ENCODE data around the gene HSPA1B.

HSPA1B gene

GRCh38 chr6:31827286-31828079 is at the start of gene HSPA1B:
HSPA1B (plus strand) TSS chr6:31827738; CDS start chr6:31827951, 213 bp downstream.
- TF ChIP-seq CTCF (IDR thresholded peaks at IDR 0.05; ENCODE audit: low read depth, low read length), result no peak
- DNase-seq (ENCODE audit: extremely low read depth, low read depth), result peak; percentile 99

DNA sequence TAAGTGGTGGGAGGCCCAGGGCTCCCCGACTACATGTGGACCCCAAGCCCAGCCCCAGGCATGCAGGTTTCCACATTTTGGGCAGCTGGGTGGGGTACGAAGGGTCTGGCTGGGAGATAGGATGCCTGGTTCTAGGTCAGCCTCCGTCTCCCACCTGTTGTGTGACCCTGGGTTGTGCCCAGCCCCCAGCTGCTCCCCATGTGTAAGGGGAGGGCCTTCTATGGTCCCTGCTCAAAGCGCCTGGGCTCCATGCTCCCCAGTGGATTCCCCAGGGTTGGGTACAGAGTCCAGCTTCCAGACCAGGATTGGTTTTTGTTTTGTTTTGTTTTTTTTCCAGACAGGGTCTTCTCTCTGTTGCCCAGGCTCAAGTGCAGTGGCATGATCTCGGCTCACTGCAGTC is 49.3 kb upstream of the HSPA1B start:
- DNase-seq (ENCODE audit: extremely low read depth, low read depth), result no peak
- no peak for TF ChIP-seq CTCF (IDR thresholded peaks at IDR 0.05; ENCODE audit: low read depth, low read length)

DNA sequence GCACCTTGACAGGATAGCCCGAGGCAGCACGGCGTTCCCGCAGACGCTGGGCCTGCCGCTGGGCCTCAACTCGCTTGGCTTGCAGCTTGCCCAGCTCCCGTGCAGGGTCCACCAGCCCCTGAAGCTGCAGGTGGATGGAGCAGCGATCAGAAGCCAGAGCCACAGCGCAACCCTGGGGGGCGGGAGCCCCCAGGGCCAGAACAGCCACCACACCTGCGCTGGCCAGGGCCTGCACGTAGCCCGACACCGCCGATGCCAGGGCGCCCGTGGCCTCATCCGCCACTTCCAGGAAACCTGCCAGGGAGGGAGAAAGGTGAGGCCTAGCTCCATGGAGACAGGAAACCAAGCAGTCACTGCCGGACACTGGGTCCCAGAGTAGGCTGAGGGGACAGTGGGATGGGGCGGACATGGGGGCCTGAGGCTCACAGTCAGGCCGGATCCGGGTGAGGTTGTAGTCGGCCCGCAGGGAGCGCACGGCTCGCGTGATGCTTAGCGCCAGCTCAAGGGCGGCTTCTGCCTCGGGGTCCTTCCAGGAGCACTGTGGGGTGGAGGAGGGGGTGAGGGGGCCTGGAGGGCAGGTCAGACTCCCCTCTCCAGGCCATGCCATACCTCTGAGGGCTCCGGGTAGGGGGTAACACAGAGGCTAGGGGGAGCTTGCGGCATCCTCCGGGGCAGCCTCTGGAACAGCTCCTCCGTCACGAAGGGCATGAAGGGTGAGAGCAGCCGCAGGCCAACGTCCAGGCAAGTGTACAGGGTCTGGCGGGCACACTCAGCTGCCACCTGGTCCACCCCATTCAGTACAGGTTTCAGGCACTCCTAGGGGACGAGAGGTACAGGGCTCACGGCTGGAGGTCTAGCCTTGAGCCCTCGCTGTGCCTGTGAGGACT is 48.3 kb upstream of the HSPA1B start:
- DNase-seq (ENCODE audit: extremely low read depth, low read depth), result no peak
- no peak for TF ChIP-seq CTCF (IDR thresholded peaks at IDR 0.05; ENCODE audit: low read depth, low read length)

GRCh38 chr6:31779908-31780307 is 47.6 kb upstream of the HSPA1B start:
- no peak for TF ChIP-seq CTCF (IDR thresholded peaks at IDR 0.05; ENCODE audit: low read depth, low read length)
- no peak for DNase-seq (ENCODE audit: extremely low read depth, low read depth)

- TF ChIP-seq CTCF (IDR thresholded peaks at IDR 0.05; ENCODE audit: low read depth, low read length), result no peak
- no peak for DNase-seq (ENCODE audit: extremely low read depth, low read depth)
Measured at GRCh38 chr6:31780507-31781243, 46.9 kb upstream of the HSPA1B start.

- no peak for DNase-seq (ENCODE audit: extremely low read depth, low read depth)
- no peak for TF ChIP-seq CTCF (IDR thresholded peaks at IDR 0.05; ENCODE audit: low read depth, low read length)
Measured at GRCh38 chr6:31781244-31782125, 46.1 kb upstream of the HSPA1B start.

All from AG09319 (cell line).